Neural cell (in vitro differentiated cells): ENCODE data around the gene AGMAT. TPM values are rescaled to one million over a fixed set of nuclear protein-coding genes. Genes with fewer than 3 reads are reported as not detected.

Experiments
- H2AFZ ChIP-seq: fragments of 200-600, 300-800 bp; sonication (generic), shearing (Covaris generic); 2 replicates; pipeline ENCODE4 v1.6.0; 2014; ENCODE audit warnings: low read depth, mild to moderate bottlenecking, antibody characterized with exemption, low read length, moderate library complexity
- H3F3A ChIP-seq: fragments of 200-600 bp; shearing (Covaris generic); 2 replicates; pipeline ENCODE4 v1.6.1; 2016; ENCODE audit warnings: mild to moderate bottlenecking, moderate library complexity, mixed read lengths, antibody characterized with exemption, low read length; ENCODE audit not compliant: insufficient read depth, poor library complexity, severe bottlenecking
- H3K27ac ChIP-seq: fragments of 200-600, 300-800 bp; sonication (generic), shearing (Covaris generic); 2 replicates; pipeline ENCODE4 v1.5.1; 2014; ENCODE audit warnings: mild to moderate bottlenecking, low read length, moderate library complexity
- H3K27me3 ChIP-seq: fragments of 300-800, 200-600 bp; sonication (generic), shearing (Covaris generic); 2 replicates; pipeline ENCODE4 v1.6.0; 2014; ENCODE audit warnings: mild to moderate bottlenecking, low read depth, low read length, moderate library complexity; ENCODE audit not compliant: insufficient read depth
- H3K36me3 ChIP-seq: fragments of 300-800, 200-600 bp; sonication (generic), shearing (Covaris generic); 2 replicates; pipeline ENCODE4 v1.5.1; 2014; ENCODE audit warnings: mild to moderate bottlenecking, antibody characterized with exemption, low read length, moderate library complexity; ENCODE audit not compliant: insufficient read depth
- H3K4me2 ChIP-seq: fragments of 300-800, 200-600 bp; sonication (generic), shearing (Covaris generic); 2 replicates; pipeline ENCODE4 v1.6.0; 2014; ENCODE audit warnings: mild to moderate bottlenecking, low read length
- H3K4me3 ChIP-seq: fragments of 300-800, 200-600 bp; sonication (generic), shearing (Covaris generic); 2 replicates; pipeline ENCODE4 v1.5.1; 2014; ENCODE audit warnings: mild to moderate bottlenecking, low read length, moderate library complexity
- H3K79me2 ChIP-seq: fragments of 200-600 bp; shearing (Covaris generic); replicated peaks from 2 replicates; pipeline ENCODE4 v1.6.0; 2014; ENCODE audit warnings: mild to moderate bottlenecking, low read length, moderate library complexity; ENCODE audit not compliant: insufficient read depth
- H3K9ac ChIP-seq: fragments of 300-800, 200-600 bp; sonication (generic), shearing (Covaris generic); 2 replicates; pipeline ENCODE4 v1.6.1; 2016; ENCODE audit warnings: mild to moderate bottlenecking, low read length, mixed read lengths
- H3K9me2 ChIP-seq: fragments of 200-600 bp; shearing (Covaris generic); 2 replicates; pipeline ENCODE4 v1.6.1; 2016; ENCODE audit warnings: mild to moderate bottlenecking, low read length, mixed read lengths; ENCODE audit not compliant: insufficient read depth
- H3K9me3 ChIP-seq: fragments of 200-600, 300-800 bp; sonication (generic), shearing (Covaris generic); 2 replicates; pipeline ENCODE4 v1.6.1; 2016; ENCODE audit warnings: mild to moderate bottlenecking, mixed run types, low read length, moderate library complexity, mixed read lengths
- H4K20me1 ChIP-seq: fragments of 200-600 bp; shearing (Covaris generic); 2 replicates; pipeline ENCODE4 v1.6.1; 2016; ENCODE audit warnings: mild to moderate bottlenecking, mixed run types; ENCODE audit not compliant: insufficient read depth
- CTCF ChIP-seq: fragments of 450-650 bp; IDR thresholded peaks from 2 replicates; pipeline ENCODE4 v1.5.1; 2014; ENCODE audit warnings: antibody characterized with exemption, mild to moderate bottlenecking, moderate library complexity; ENCODE audit not compliant: poor library complexity, severe bottlenecking
- EP300 ChIP-seq: fragments of 450-650 bp; conservative IDR thresholded peaks from 2 replicates; pipeline ENCODE4 v1.6.1; 2014; ENCODE audit warnings: antibody characterized with exemption, mild to moderate bottlenecking, moderate library complexity; ENCODE audit not compliant: poor library complexity, severe bottlenecking
- EZH2 ChIP-seq: fragments of 200-600, 300-800 bp; shearing (Covaris generic), sonication (generic); IDR thresholded peaks from 2 replicates; pipeline ENCODE4 v1.6.1; 2014; ENCODE audit warnings: antibody characterized with exemption, low read length, borderline replicate concordance, mild to moderate bottlenecking; ENCODE audit not compliant: insufficient read depth, poor library complexity, severe bottlenecking
- MXI1 ChIP-seq: fragments of 450-650 bp; conservative IDR thresholded peaks from 2 replicates; pipeline ENCODE4 v1.6.1; 2014; ENCODE audit warnings: antibody characterized with exemption, mild to moderate bottlenecking; ENCODE audit not compliant: poor library complexity, severe bottlenecking
- POLR2AphosphoS5 ChIP-seq: IDR thresholded peaks from 2 replicates; pipeline ENCODE4 v1.6.1; 2012
- RAD21 ChIP-seq: fragments of 450-650 bp; conservative IDR thresholded peaks from 2 replicates; pipeline ENCODE4 v1.6.1; 2014; ENCODE audit warnings: antibody characterized with exemption, mild to moderate bottlenecking, moderate library complexity
- REST ChIP-seq: IDR thresholded peaks from 2 replicates; pipeline ENCODE4 v1.6.1; 2012; ENCODE audit warnings: borderline replicate concordance
- SMC3 ChIP-seq: fragments of 450-650 bp; conservative IDR thresholded peaks from 2 replicates; pipeline ENCODE4 v1.6.1; 2014; ENCODE audit warnings: antibody characterized with exemption, mild to moderate bottlenecking, moderate library complexity; ENCODE audit not compliant: poor library complexity
- TAF1 ChIP-seq: IDR thresholded peaks from 2 replicates; pipeline ENCODE4 v1.6.1; 2012; ENCODE audit warnings: low read depth
- polyA plus RNA-seq: library from polyadenylated mRNA; depleted of rRNA; stranded (reverse); fragments of >200 nt; gene quantifications from 2 replicates; pipeline ENCODE4 v1.2.3, GENCODE V29; 2014

AGMAT gene
- polyA plus RNA-seq, 1 donor from 2014 or later, result not detected

- Histone ChIP-seq H3K9me2 (no peaks in the 10 kb centered on the region), H3K9me3 (no peaks in the 10 kb centered on the region), H3K27ac (peak overlapping the region; percentile 95), H3K9ac (peak overlapping the region; percentile 85), H3K79me2 (peaks cover 32% of the 10 kb centered on the region), H3F3A (peaks cover 11% of the 10 kb centered on the region), H3K4me3 (peak overlapping the region; percentile 95), H2AFZ (no peak overlapping the region), H3K4me2 (peak overlapping the region; percentile 51), H4K20me1 (no peaks in the 10 kb centered on the region), H3K36me3 (no peaks in the 10 kb centered on the region), H3K27me3 (no peaks in the 10 kb centered on the region)
- TF ChIP-seq TAF1, result no peak
- no peak for TF ChIP-seq CTCF
- no peak for TF ChIP-seq REST
- no peak for TF ChIP-seq EZH2
- no peak for TF ChIP-seq EP300
- no peak for TF ChIP-seq RAD21
These were observed 58.8 kb downstream of the AGMAT start for GRCh38 chr1:15526021-15526489.

DNA sequence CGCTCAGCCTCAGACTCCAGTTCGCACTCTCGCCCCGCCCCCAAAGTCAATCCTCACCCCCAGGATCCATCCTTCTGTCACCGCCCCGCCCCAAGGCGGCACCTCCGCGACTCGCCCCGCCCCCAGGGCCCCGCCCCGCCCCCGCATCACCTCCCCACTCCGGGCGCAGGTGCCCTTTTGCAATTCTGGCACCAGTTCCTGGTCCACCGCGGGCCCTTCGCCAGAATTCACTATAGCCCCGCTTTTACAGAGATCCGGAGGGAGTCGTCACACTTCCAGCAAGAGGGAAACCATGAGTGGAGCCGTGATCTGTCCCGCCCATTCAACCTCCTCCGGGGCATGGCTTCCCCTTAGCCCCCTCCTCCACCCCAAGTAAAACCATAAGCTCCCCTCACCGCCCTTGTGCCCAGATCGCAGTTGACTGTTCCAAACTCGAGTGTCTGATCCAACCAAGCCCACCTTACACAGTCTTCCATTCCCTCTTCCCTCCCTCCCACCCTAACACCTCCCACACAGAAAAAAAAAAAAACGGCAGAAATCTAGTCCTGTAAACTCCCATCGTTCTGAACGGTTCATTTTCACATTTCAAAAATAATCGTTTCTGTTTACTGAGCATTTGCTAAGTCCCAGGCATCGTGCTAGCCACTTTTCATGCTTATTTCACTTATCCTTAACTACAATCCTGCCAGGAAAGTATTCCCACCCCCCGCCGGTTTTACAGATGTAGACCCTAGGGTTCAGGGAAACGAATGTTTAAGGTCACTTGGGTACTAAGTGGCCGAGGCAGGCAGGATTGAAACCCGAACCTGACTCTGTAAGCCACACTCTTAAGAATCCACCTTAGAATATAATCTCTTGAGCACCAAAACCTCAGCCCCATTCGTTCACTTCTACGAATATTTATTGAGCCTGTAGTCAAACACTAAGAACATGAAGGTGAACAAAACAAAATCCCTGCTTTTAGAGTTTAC is 59.5 kb downstream of the AGMAT start:
- H3K9me3 ChIP-seq, result no peaks in the 10 kb centered on the region
- peaks cover 32% of the 10 kb centered on the region for H3K79me2 ChIP-seq
- H3K4me2 ChIP-seq, result peak overlapping the region; percentile 51
- H3K27ac ChIP-seq, result peak overlapping the region; percentile 95
- peak overlapping the region; percentile 95 for H3K4me3 ChIP-seq
- peaks cover 11% of the 10 kb centered on the region for H3F3A ChIP-seq
- H3K27me3 ChIP-seq, result no peaks in the 10 kb centered on the region
- TF ChIP-seq CTCF (no peak), TAF1 (no peak), RAD21 (no peak), SMC3 (no peak), REST (no peak), MXI1 (no peak), EP300 (no peak), POLR2AphosphoS5 (no peak), EZH2 (no peak)
- no peaks in the 10 kb centered on the region for H3K36me3 ChIP-seq
- H4K20me1 ChIP-seq, result no peaks in the 10 kb centered on the region
- peak overlapping the region; percentile 85 for H3K9ac ChIP-seq
- H3K9me2 ChIP-seq, result no peaks in the 10 kb centered on the region
- H2AFZ ChIP-seq, result peak overlapping the region; percentile 73
